D721Med (cell line): Measurements from ENCODE around the gene NAPG.
"Not testable (repeated sequence)": the region's sequence is repeated elsewhere in the genome, so short reads cannot be mapped to it uniquely, and the experiment has no call there.

Source experiments
- DNase-seq: peaks from one replicate; pipeline ENCODE4 v3.0.0; 2011; ENCODE audit warnings: low spot score; ENCODE audit not compliant: insufficient read length
- FAIRE-seq: peaks from 2 replicates; lab custom pipeline; 2011; peaks lifted over from hg19 to GRCh38; lab: Jason Lieb, UNC
- TF ChIP-seq, protein P1 (sequence below): IDR thresholded peaks from 2 replicates; pipeline ENCODE4 v1.5.1; 2012; ENCODE audit warnings: mild to moderate bottlenecking, control low read depth; ENCODE audit not compliant: insufficient read depth; ENCODE audit errors: missing control alignments

Gene NAPG

DNA sequence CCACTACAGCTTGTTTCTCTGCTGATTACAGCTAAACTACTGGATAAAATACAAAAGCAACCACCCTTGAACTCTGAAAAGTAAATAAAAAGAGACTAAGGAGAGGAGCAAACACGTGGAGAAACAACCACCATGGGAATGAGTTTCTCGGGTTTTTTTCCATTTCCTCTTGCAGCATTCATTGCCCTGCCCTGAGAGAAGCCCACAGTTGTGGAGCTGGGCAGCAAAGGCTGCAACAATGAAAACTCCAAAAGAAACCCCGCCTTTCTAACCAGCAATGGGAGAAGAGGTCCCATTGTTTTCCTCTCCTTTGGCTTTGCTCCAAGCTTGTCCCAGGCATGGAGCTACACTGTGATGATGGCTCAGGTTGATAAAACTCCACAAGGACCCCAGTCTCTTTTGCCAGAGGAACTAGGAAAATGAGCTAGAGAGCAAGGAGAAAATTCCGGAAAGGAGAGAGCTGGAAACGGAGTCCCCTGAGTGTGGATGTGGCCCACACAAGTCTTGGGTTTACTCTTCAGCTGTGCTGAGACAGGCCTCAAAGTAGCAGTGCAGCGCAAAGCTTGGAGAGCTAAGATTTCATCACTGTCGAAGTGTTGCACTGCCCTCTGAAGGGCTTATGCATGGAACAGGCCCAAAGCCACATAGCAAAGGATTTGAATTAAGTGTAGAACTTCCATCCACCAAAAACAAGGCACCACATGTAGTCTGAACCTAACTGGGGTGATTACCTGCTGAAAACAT is 20.9 kb downstream of the NAPG start:
- DNase-seq, result no peak
- TF ChIP-seq, protein P1, sequence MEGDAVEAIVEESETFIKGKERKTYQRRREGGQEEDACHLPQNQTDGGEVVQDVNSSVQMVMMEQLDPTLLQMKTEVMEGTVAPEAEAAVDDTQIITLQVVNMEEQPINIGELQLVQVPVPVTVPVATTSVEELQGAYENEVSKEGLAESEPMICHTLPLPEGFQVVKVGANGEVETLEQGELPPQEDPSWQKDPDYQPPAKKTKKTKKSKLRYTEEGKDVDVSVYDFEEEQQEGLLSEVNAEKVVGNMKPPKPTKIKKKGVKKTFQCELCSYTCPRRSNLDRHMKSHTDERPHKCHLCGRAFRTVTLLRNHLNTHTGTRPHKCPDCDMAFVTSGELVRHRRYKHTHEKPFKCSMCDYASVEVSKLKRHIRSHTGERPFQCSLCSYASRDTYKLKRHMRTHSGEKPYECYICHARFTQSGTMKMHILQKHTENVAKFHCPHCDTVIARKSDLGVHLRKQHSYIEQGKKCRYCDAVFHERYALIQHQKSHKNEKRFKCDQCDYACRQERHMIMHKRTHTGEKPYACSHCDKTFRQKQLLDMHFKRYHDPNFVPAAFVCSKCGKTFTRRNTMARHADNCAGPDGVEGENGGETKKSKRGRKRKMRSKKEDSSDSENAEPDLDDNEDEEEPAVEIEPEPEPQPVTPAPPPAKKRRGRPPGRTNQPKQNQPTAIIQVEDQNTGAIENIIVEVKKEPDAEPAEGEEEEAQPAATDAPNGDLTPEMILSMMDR, result no peak
- no peak for FAIRE-seq

DNA sequence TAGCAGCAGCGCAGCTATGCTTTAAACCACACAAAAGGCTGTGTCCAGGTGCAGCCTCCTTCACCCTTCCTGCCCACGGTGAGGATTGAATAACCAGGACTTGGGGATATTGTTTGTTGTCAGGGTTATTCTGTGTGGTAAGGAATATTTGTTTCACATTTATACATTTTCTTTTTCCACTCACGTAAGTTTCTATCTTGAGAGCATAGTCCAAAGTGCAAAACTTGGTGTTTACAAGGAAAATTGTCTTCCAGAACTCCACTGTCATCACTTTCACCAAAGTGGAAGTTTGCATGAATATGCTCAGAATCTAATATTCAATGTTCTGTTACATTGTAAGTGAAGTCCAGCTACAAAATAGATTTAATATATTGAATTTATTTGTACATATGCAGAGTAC is 26.4 kb downstream of the NAPG start:
- DNase-seq, result no peak

DNA sequence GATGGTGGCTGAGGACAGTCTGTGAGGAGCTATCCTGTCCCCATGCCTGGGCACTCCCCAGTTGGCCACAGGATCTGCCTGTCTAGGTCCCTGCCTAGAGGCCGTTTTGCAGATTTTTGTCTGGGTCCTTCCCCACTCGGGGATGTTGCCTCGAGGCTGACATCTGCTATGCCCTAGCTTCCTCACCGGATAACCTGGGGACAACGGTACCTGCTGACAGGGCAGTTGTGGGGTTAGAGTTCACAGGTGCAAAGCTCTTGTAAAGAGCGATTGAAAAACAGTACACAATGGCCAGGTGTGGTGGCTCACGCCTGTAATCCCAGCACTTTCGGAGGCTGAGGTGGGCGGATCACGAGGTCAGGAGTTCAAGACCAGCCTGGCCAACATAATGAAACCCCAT is 30.4 kb downstream of the NAPG start:
- DNase-seq, FAIRE-seq: not testable (repeated sequence)

More for the DNA sequence above, 26.4 kb downstream of the NAPG start:
- TF ChIP-seq, protein P1, result no peak
- FAIRE-seq, result no peak

DNA sequence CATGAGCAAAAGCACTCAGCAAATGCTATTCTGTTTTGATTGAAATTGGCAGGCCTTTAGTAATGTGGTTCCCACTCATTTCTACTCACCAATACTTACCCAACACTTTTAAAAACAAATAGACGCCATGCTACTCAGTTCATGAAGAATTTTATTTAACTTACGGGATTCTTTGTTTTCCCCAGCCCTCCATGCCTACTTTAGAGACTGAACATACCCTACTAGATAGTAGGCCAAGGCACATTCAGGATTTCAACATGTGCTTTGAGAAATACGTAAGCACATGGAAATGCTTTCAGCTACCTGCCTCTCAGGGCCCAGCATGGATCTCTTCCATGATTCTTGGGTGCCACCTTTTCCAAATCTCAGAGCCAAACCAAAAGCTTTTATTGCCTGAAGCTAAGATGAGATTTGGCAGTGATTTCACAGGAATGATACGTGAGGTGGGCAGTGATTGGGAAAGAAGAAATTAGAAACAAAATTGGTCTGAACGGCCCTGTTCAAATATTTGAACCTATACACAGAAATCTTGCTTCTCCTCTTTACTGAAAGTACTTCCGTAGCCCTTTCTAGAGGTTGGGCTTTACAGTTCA is 31.4 kb downstream of the NAPG start:
- no peak for FAIRE-seq
- TF ChIP-seq, protein P1, result no peak
- DNase-seq, result no peak

DNA sequence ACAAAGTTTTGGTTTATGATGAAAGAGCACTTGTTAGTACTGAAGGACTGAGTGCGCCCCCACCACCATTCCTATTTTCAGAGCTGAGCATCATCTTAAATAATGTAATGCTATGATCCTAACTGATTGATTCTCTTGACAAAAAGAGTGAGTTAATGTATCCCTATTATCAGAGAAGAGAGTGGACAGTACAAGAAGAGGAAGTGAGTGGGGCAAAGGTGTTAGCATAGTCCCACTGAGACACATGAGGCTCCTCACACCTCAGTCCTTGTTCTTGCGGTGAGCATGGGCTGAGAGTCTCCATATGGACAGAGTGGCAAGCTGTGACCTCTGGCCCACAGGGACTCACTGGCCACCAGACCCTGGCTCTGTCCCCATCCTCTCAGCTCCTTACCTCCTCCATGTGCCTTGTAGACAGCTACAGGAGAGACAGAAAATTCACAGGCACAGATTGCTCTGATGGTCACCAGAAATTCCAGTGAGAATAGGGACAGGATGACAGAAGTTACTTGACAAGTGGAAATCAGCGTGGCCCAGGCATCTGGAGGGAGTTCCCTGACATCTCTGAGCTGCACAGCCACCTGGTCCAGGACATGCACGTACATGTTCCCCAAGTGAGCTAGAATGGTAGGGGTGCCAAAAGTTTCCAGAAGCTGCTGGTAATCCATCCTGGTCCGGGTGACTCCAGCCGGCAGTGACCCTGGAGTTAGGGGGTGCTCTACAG is 32.6 kb downstream of the NAPG start:
- FAIRE-seq, result no peak
- TF ChIP-seq, protein P1, result no peak
- DNase-seq, result no peak

DNA sequence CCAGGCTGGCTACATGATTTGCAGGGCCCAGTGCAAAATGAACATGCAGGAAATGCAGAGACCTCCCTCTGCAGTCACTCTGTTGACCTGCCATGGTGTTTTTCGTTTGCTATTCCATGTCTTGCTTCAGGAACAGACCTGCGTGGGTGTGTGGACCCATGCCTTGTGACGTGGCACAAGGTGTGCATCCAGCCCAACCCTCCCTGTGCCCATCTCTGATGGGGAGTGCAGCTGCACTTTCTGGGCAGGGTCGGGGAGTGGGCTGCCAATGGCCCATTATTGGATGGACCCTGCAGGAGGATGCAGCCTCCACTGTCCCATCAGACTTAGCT is 33.1 kb downstream of the NAPG start:
- TF ChIP-seq, protein P1, result no peak
- no peak for DNase-seq
- no peak for FAIRE-seq

DNA sequence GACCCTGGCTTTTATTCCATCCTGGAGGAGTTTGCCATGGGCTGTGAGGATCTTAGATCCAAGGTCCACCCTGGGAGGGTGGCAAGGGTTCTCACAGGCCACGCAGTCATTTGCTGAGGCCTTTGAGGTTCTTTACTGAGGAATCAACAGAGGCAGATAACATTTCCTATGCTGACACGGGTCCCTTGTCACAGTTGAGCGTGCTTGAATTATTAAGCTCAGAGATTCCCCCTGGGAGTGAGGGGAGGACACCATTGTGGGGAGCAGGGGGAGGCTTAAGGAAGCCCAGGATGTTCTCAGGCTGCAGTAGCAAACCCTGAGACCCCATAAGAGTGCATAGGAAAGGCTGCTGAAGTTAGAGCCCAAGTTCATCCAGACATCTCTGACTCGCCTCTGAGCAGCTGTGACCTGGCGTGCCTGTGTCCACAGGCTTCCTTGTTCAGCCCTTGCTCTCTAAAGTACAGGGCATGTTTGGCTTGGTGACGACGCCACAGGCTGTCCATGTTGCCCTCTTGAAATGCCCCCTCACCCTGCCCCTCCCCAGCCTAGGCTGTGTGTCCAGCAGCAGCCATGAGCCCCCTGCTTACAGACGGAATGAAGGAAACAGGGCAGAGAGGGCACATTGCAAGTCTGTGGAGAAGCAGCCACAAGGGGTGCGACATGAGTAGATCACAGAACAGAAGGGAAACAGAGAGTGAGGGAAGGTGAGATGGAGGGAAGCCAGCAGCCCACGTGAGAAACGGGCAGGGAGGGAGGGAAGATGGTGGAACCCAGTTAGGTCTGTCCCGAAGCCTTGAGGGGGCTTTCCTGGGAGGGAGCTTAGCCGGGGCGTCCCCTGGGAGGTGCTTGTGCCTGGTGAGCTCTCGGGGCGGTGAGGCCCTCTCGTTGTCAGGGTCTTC is 34.0 kb downstream of the NAPG start:
- TF ChIP-seq, protein P1, result no peak
- FAIRE-seq (no peak), DNase-seq (no peak)
